ENCODE data around the gene EMX1.

DNA sequence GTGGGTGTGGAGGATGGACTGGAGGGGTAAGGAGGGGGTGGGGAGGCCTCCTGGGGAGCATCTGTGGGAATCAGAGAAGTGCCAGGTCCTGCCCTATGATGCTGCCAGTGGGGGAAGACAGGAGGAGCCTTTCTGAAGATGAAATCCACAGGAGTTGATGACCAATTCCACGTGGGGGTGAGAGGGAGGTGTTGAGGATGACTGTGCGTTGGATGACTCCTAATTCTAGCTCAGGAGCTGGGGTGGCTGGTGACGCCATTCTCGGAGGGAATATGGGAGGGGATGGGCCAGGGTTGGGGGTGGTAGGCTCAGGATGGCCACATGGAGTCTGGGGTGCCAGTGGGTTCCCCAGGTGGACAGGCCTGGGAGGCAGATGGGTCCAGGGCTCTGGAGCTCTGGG is 32.3 kb downstream of the EMX1 start:
- TF ChIP-seq, protein P1, sequence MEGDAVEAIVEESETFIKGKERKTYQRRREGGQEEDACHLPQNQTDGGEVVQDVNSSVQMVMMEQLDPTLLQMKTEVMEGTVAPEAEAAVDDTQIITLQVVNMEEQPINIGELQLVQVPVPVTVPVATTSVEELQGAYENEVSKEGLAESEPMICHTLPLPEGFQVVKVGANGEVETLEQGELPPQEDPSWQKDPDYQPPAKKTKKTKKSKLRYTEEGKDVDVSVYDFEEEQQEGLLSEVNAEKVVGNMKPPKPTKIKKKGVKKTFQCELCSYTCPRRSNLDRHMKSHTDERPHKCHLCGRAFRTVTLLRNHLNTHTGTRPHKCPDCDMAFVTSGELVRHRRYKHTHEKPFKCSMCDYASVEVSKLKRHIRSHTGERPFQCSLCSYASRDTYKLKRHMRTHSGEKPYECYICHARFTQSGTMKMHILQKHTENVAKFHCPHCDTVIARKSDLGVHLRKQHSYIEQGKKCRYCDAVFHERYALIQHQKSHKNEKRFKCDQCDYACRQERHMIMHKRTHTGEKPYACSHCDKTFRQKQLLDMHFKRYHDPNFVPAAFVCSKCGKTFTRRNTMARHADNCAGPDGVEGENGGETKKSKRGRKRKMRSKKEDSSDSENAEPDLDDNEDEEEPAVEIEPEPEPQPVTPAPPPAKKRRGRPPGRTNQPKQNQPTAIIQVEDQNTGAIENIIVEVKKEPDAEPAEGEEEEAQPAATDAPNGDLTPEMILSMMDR (conservative IDR thresholded peaks at IDR 0.05; ENCODE audit: low read length), result no peak
- TF ChIP-seq EZH2phosphoT487 (IDR thresholded peaks at IDR 0.05; ENCODE audit: borderline replicate concordance, low read depth, low read length), result no peak
